Lower leg skin (tissue), 4 donors: ENCODE measurements around the gene SNRNP40. TPM values are rescaled to one million over a fixed set of nuclear protein-coding genes. Genes with fewer than 3 reads are reported as not detected.

Experiments used
- DNase-seq, 2 donors: peaks; one replicate each; pipeline ENCODE4 v3.0.0-alpha.2; 2019; ENCODE audit warnings: low spot score in 2 of 2
- H3K4me3 ChIP-seq: fragments of 200-600 bp; sonication (generic); 2 replicates; pipeline ENCODE4 v1.5.1; 2017; ENCODE audit warnings: mild to moderate bottlenecking, low read depth; ENCODE audit not compliant: poor library complexity, severe bottlenecking
- CTCF ChIP-seq, 3 donors: fragments of 450-650 bp; IDR thresholded peaks; one replicate each; pipeline ENCODE4 v1.5.1; 2016; ENCODE audit warnings: antibody characterized with exemption in 3 of 3, mild to moderate bottlenecking in 3 of 3, moderate library complexity in 2 of 3
- POLR2A ChIP-seq, 2 donors: fragments of 450-650 bp; IDR thresholded peaks; one replicate each; pipeline ENCODE4 v1.6.1; 2016 to 2017; ENCODE audit warnings: antibody characterized with exemption in 2 of 2, mild to moderate bottlenecking in 1 of 2, moderate library complexity in 1 of 2
- WGBS, 2 donors: methylation state at CpG; one replicate each; pipeline ENCODE4 v1.1.5; 2018; 5-methylcytosine and 5-hydroxymethylcytosine counted together
- intact Hi-C: fragments of 100-400 bp; cut with DNase I; formaldehyde crosslinking; loops from one replicate; pipeline ENCODE4 v1.15.0; 2023; ENCODE audit warnings: low total_unique reads
- total RNA-seq, 4 donors: library from RNA; depleted of rRNA; stranded (reverse); fragments of >200 nt; gene quantifications; one replicate each; pipeline ENCODE4 v1.1.0, GENCODE V29; 2016

The SNRNP40 gene
- total RNA-seq, 4 donors from 2014 or later: 24.4 to 57.7 (median 37.0) TPM

GRCh38 chr1:31243501-31244286, 52.9 kb downstream of the SNRNP40 start:
- H3K4me3 ChIP-seq: no peak overlapping the region
- 67 to 71% methylated on average over 10 of the region's 10 CpGs for WGBS, 2 donors
- DNase-seq: no peak
- intact Hi-C loops: no loop called here
- no peak for TF ChIP-seq POLR2A (IDR thresholded peaks at IDR 0.05)
- no peak for TF ChIP-seq CTCF (IDR thresholded peaks at IDR 0.05)

- DNase-seq: no peak
- WGBS, 2 donors: 63 to 76% methylated on average over 8 of the region's 8 CpGs
- H3K4me3 ChIP-seq: no peak overlapping the region
- TF ChIP-seq POLR2A (IDR thresholded peaks at IDR 0.05) (no peak), CTCF (IDR thresholded peaks at IDR 0.05) (no peak)
- intact Hi-C loops: no loop called here
Measured at GRCh38 chr1:31241321-31241720, 55.3 kb downstream of the SNRNP40 start.

DNA sequence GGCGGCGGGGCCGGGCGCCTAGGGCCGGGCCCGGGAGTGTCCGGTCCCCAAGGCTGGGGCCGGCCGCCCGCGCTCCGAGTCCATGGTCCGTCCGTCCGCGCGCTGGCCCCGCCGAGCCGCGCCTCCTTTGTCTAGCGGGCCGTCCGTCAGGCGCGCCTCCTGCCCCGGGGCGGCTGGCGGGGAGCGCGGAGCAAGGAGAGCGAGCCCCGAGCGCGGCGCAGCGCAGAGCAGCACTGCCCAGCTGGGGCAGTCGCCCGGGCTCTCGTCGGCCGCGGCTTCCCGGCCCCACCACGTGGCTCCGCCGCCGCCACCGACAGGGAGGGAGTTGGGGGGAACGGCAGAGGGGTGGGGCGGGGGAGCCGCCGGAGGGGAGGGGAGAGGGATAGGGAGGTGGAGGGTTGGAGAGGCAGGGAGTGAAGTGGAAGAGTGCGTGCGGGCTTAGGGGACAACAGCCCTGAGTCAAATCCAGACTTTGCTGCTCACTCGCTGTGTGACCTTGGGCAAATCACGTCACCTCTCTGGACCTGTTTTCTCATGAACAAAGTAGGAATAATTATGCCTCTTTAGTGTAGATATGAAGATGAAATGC, 56.8 kb downstream of the SNRNP40 start, which contains the start of gene NKAIN1:
Gene NKAIN1, minus strand, starts transcription at position 235 of the 589 bp plus-strand sequence. CDS start 340 bp downstream, outside the sequence.
- no peak for TF ChIP-seq POLR2A (IDR thresholded peaks at IDR 0.05)
- TF ChIP-seq CTCF (IDR thresholded peaks at IDR 0.05): no peak
- H3K4me3 ChIP-seq: no peak within 1 kb of the TSS
- DNase-seq: no peak
- 2 to 4% methylated on average over 12 to 20 of the region's 57 CpGs for WGBS, 2 donors
- intact Hi-C loops: no loop called here

DNA sequence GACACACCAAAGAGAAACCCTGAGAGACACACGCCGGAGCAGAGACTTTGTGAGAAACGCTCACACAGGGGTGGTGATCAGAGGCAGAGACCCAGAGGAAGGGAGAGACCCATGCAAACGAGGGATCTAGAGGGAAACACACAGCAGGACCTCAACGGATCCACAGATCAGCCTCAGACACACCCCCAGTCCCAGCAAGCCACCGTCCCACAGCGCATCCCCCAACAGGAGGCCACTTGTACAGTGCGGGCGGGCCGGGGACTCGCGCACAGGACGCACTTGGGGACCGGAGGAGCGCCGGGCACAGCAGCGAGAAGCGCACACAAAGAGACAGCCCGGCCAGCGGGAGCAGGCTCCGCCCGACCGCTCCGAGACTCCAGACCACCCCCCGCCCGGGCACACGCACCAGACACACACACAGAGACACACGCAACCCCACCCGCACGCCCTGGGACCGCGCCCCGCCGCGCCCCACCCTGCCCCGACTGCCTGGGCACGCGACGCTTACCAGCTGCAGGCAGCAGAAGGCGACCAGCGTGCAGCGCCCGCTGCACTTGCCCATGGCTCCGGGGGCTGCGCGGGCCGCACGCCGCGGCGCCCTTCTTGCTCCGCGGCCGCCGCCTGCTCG, 57.5 kb downstream of the SNRNP40 start:
- intact Hi-C loops: no loop called here
- no peak for DNase-seq
- WGBS, 2 donors: 2 to 3% methylated on average over 29 to 38 of the region's 56 CpGs
- H3K4me3 ChIP-seq: no peak overlapping the region
- TF ChIP-seq POLR2A (IDR thresholded peaks at IDR 0.05) (no peak), CTCF (IDR thresholded peaks at IDR 0.05) (no peak)

DNA sequence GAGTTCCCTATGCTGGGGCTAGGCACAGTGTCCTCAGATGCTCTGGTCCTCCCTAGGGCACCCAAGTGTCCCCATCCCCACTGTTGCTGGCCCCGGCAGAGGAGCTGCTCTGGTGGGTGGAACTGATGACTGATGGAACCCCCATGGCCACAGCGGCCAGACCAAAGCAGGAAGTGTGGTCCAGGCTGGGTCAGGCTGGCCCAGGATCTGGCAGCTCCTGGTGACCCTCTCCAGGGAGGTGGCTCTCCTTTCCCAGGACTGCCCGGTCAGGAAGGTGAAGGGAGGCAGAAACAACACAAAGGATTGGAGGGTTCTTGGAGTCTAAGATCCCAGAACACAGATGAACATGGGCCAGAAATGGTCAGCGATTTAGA, 58.0 kb downstream of the SNRNP40 start:
- H3K4me3 ChIP-seq: no peak overlapping the region
- WGBS, 2 donors: 24 to 28% methylated on average over 4 of the region's 4 CpGs
- no peak for DNase-seq
- intact Hi-C loops: no loop called here
- TF ChIP-seq POLR2A (IDR thresholded peaks at IDR 0.05) (no peak), CTCF (IDR thresholded peaks at IDR 0.05) (no peak)
